K562 (cell line): Measurements from ENCODE around the gene STX12. TPM values are rescaled to one million over a fixed set of nuclear protein-coding genes. Genes with fewer than 3 reads are reported as not detected.

ENCODE experiments used
- ATAC-seq: fragments of 200-7000 bp; cut with Tn5 transposase; 3 replicates; pipeline ENCODE4 v1.9.1; 2020; ENCODE audit warnings: moderate library complexity
- BruUV-seq: library from RNA; stranded (reverse); fragments of 400-500 nt; replicated peaks from 2 replicates; lab custom pipeline; 2021; lab: Mats Ljungman, UMichigan
- CTCF ChIA-PET: fragments of 300-600 bp; formaldehyde crosslinking; extraction: SDS; loops from one replicate; lab custom pipeline; 2021; ENCODE audit warnings: low intra/inter-chr PET ratio; lab: Yijun Ruan, JAX
- POLR2A ChIA-PET: fragments of 300-600, 350-650 bp; sonication (Branson Sonifier 250); formaldehyde crosslinking; extraction: SDS; loops from one replicate; lab custom pipeline; 2021; ENCODE audit warnings: antibody characterized with exemption, inconsistent platforms; lab: Yijun Ruan, JAX
- DNase-seq, 4 experiments: peaks; one replicate each; pipeline versions ENCODE4 v3.0.0 to v3.0.0-alpha.2; 2011 to 2018; ENCODE audit warnings: low spot score in 3 of 4, mixed read lengths in 3 of 4; ENCODE audit errors: extremely low read depth in 1 of 4
- FAIRE-seq: peaks from 2 replicates; lab custom pipeline; 2011; peaks lifted over from hg19 to GRCh38; lab: Jason Lieb, UNC
- H2AFZ ChIP-seq: 2 replicates; pipeline ENCODE4 v1.6.0; 2011; ENCODE audit warnings: low read depth, low read length, control low read depth, inconsistent platforms
- H3K27ac ChIP-seq: fragments of 200-600 bp; 3 replicates; pipeline ENCODE4 v1.8.0; 2011; ENCODE audit warnings: low read depth, mild to moderate bottlenecking, control low read depth, inconsistent platforms, low read length, moderate library complexity, mixed read lengths; ENCODE audit errors: extremely low read depth
- H3K27me3 ChIP-seq, 2 experiments: fragments of 300-600 bp in 1 of 2; 2 replicates in 1 of 2; 3 replicates in 1 of 2; pipeline versions ENCODE4 v1.6.0 to v1.8.0; 2011; ENCODE audit warnings: inconsistent platforms in 2 of 2, low read length in 2 of 2, mild to moderate bottlenecking in 1 of 2, mixed read lengths in 1 of 2, moderate library complexity in 1 of 2; ENCODE audit not compliant: control insufficient read depth in 2 of 2, insufficient read depth in 2 of 2
- H3K36me3 ChIP-seq: fragments of 300-600 bp; 3 replicates; pipeline ENCODE4 v1.8.0; 2011; ENCODE audit warnings: mild to moderate bottlenecking, low read length, inconsistent platforms; ENCODE audit not compliant: control insufficient read depth, insufficient read depth
- H3K4me1 ChIP-seq, 2 experiments: fragments of 200-600 bp in 1 of 2; replicated peaks in 1 of 2; 2 replicates in 1 of 2; 3 replicates in 1 of 2; pipeline versions ENCODE4 v1.5.1 to v1.8.0; 2011; ENCODE audit warnings: inconsistent platforms in 2 of 2, low read length in 2 of 2, mild to moderate bottlenecking in 1 of 2, mixed read lengths in 1 of 2, moderate library complexity in 1 of 2; ENCODE audit not compliant: control insufficient read depth in 2 of 2, insufficient read depth in 2 of 2
- H3K4me2 ChIP-seq: 2 replicates; pipeline ENCODE4 v1.6.1; 2011; ENCODE audit warnings: low read length, control low read depth, inconsistent platforms, mixed read lengths; ENCODE audit not compliant: insufficient read depth
- H3K4me3 ChIP-seq: fragments of 200-600 bp; sonication (generic), shearing (Covaris generic); 2 replicates; pipeline ENCODE4 v1.5.1; 2016; ENCODE audit warnings: control low read depth, inconsistent platforms
- H3K79me2 ChIP-seq: fragments of 200-600 bp; 3 replicates; pipeline ENCODE4 v1.8.0; 2011; ENCODE audit warnings: low read length, inconsistent platforms; ENCODE audit not compliant: control insufficient read depth, insufficient read depth
- H3K9ac ChIP-seq, 2 experiments: 2 replicates each; pipeline versions ENCODE4 v1.6.0 to v1.6.1; 2011; ENCODE audit warnings: low read depth in 2 of 2, low read length in 2 of 2, control low read depth in 1 of 2, inconsistent platforms in 1 of 2, mild to moderate bottlenecking in 1 of 2, mixed read lengths in 1 of 2; ENCODE audit not compliant: insufficient read depth in 1 of 2
- H3K9me1 ChIP-seq: one replicate; pipeline ENCODE4 v1.6.0; 2011; ENCODE audit warnings: inconsistent platforms, mild to moderate bottlenecking, low read length, moderate library complexity; ENCODE audit not compliant: control insufficient read depth, insufficient read depth
- H3K9me3 ChIP-seq: replicated peaks from 2 replicates; pipeline ENCODE4 v1.5.1; 2011; ENCODE audit warnings: low read depth, low read length, inconsistent platforms; ENCODE audit not compliant: control insufficient read depth, insufficient read depth
- H4K20me1 ChIP-seq: replicated peaks from 2 replicates; pipeline ENCODE4 v1.6.1; 2011; ENCODE audit warnings: low read length, inconsistent platforms, mixed read lengths; ENCODE audit not compliant: control insufficient read depth, insufficient read depth
- BRF1 ChIP-seq: IDR thresholded peaks from 3 replicates; pipeline ENCODE4 v1.6.1; 2011; ENCODE audit warnings: borderline replicate concordance, mild to moderate bottlenecking; ENCODE audit not compliant: insufficient read length; ENCODE audit errors: extremely low read depth
- EP400 ChIP-seq: fragments of 450-650 bp; IDR thresholded peaks from 2 replicates; pipeline ENCODE4 v1.6.1; 2017; ENCODE audit warnings: antibody characterized with exemption, mild to moderate bottlenecking, moderate library complexity
- FOXA3 ChIP-seq, 2 experiments: fragments of 450-650 bp in 1 of 2; sonication (generic) in 1 of 2; formaldehyde crosslinking; IDR thresholded peaks in 1 of 2; conservative IDR thresholded peaks in 1 of 2; 2 replicates each; pipeline versions ENCODE4 v1.4.0 to v1.8.0; 2020 to 2022; ENCODE audit warnings: mild to moderate bottlenecking in 2 of 2, missing genetic modification reagents in 1 of 2
- FOXK2 ChIP-seq, 2 experiments: fragments of 450-650 bp; IDR thresholded peaks in 1 of 2; conservative IDR thresholded peaks in 1 of 2; 2 replicates each; pipeline ENCODE4 v1.6.1; 2016; ENCODE audit warnings: low read depth in 2 of 2, mild to moderate bottlenecking in 1 of 2
- HNRNPH1 ChIP-seq: fragments of 200-400 bp; formaldehyde crosslinking; optimal IDR thresholded peaks from 2 replicates; pipeline ENCODE3; 2017; ENCODE audit warnings: low read depth, mild to moderate bottlenecking, low read length, moderate library complexity
- MTA1 ChIP-seq: fragments of 450-650 bp; IDR thresholded peaks from 2 replicates; pipeline ENCODE4 v1.6.1; 2017; ENCODE audit warnings: borderline replicate concordance
- NFRKB ChIP-seq: fragments of 450-650 bp; IDR thresholded peaks from 2 replicates; pipeline ENCODE4 v1.6.1; 2016; ENCODE audit warnings: low read depth
- PHTF2 ChIP-seq: fragments of 250-450 bp; sonication (Bioruptor Pico); IDR thresholded peaks from 2 replicates; pipeline ENCODE4 v1.5.0; 2021; ENCODE audit warnings: mild to moderate bottlenecking
- PYGO2 ChIP-seq: fragments of 450-650 bp; IDR thresholded peaks from 2 replicates; pipeline ENCODE4 v1.6.1; 2016; ENCODE audit warnings: mild to moderate bottlenecking, missing genetic modification characterization, moderate library complexity, missing compliant biosample characterization
- RBFOX2 ChIP-seq: fragments of 200-400 bp; formaldehyde crosslinking; IDR thresholded peaks from 2 replicates; pipeline ENCODE4 v1.6.1; 2017; ENCODE audit warnings: low read depth, mild to moderate bottlenecking, low read length, moderate library complexity
- RBM25 ChIP-seq: fragments of 200-400 bp; formaldehyde crosslinking; IDR thresholded peaks from 2 replicates; pipeline ENCODE4 v1.6.1; 2018; ENCODE audit warnings: low read length, low read depth, moderate library complexity; ENCODE audit not compliant: severe bottlenecking
- SRF ChIP-seq, 2 experiments: fragments of 250-450, 450-650 bp in 1 of 2; sonication (Bioruptor Pico) in 1 of 2; sonication (generic) in 1 of 2; formaldehyde crosslinking; IDR thresholded peaks; 2 replicates each; pipeline versions ENCODE4 v1.5.0 to v1.5.1; 2020 to 2022; ENCODE audit warnings: mild to moderate bottlenecking in 1 of 2, missing genetic modification reagents in 1 of 2
- ZNF395 ChIP-seq: fragments of 200-800 bp; sonication (Bioruptor generic); IDR thresholded peaks from 2 replicates; pipeline ENCODE4 v1.6.1; 2017; ENCODE audit warnings: missing genetic modification characterization, missing compliant biosample characterization
- ZNF589 ChIP-seq: fragments of 200-800 bp; sonication (Bioruptor generic); IDR thresholded peaks from 2 replicates; pipeline ENCODE4 v1.6.1; 2016; ENCODE audit warnings: low read depth, missing genetic modification characterization, missing compliant biosample characterization
- WGBS: fragments of 100-300 bp; shearing (Covaris generic); methylation state at CpG from one replicate; pipeline ENCODE4 v1.1.6; 2016; ENCODE audit warnings: low coverage, mixed read lengths; ENCODE audit not compliant: insufficient coverage; ENCODE audit errors: missing lambda C conversion rate; 5-methylcytosine and 5-hydroxymethylcytosine counted together
- in situ Hi-C: fragments of 300-500 bp; cut with MboI; formaldehyde crosslinking; loops from 4 replicates; pipeline ENCODE4 v1.15.0; 2018; ENCODE audit warnings: inconsistent platforms, mixed read lengths
- intact Hi-C: fragments of 100-400 bp; cut with micrococcal nuclease; formaldehyde crosslinking; loops from 2 replicates; pipeline ENCODE4 v1.14.2; 2022
- polyA plus RNA-seq, 8 experiments: library from polyadenylated mRNA; depleted of rRNA in 4 of 8; stranded (reverse) in 5 of 8; unstranded in 3 of 8; fragments of >200 nt; fragmentation: Nextera tagmentation in 2 of 8; fragmentation: Illumina TruSeq in 1 of 8; extraction: Ambion mirVana in 2 of 8; extraction: Trizol in 1 of 8; gene quantifications; 2 replicates each; pipeline versions ENCODE4 v1.2.1 to v1.2.3, GENCODE V29; 2011 to 2014; ENCODE audit warnings: inconsistent platforms in 1 of 8, missing spikeins in 1 of 8
- total RNA-seq, 7 experiments: library from RNA; depleted of rRNA in 6 of 7; stranded (reverse); fragments of >200 nt in 6 of 7; fragmentation: Illumina TruSeq in 2 of 7; extraction: Trizol in 2 of 7; gene quantifications; 2 replicates each; pipeline versions ENCODE4 v1.2.1 to v1.2.3, GENCODE V29; 2011 to 2021; ENCODE audit warnings: low replicate concordance in 1 of 7
- TF ChIP-seq, protein P1 (sequence below): sonication (generic); formaldehyde crosslinking; IDR thresholded peaks from 2 replicates; pipeline ENCODE4 v1.8.0; 2023; ENCODE audit warnings: mild to moderate bottlenecking, missing genetic modification reagents

The STX12 gene
- total and polyA plus RNA-seq, 9 of the 15 experiments (the other 6 are each of a cell fraction or from before 2014, with no cell fraction given) = 16.9 to 31.3 (median 25.7) TPM

DNA sequence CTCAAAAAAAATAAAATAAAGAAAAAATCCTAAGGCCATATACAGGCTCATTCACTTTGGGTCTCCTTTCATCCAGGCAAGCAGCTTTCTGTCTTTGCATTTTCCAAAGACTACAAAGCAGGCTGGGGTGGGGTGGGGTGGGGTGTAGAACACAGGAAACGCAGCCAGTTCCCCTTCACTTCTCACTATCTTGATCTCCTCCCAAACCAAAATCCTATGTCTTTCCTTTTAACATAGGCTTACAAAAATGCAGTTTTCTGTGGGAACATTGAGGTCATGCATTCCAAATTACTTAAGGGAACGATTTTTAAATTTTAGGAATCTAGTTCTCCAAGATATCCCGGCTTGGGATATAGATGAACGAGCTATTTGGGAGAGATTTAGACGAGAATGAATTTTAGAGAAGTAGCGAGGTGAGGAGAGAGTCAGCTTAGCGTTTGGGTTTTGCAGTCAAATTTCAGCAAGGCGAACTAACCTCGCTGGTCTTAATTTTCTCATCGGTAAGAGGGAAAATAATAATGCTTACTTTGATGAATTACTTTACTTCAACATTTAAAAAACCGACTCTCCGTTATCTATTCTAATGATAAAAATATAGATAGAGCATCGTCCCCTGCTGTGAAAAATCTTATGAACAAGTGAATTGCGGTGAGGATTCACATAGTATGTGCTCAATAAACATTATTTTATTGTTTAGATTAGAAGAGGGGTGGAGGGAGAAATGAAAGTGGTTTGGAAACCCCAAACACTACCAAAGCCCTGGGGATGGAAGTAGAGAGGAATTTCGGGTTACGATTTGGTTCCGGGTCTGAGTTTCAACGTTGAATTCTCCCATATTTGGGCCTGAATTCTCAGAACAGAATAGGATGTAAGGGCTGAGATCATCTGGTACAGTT, 735 bp upstream of the STX12 start (continued):
- TF ChIP-seq SRF (CRISPR knock-in tag; IDR thresholded peaks at IDR 0.05) (0 out of 4 replicates have a peak, but pooled peaks of 1 of the 2 experiments have one; percentile 42), PHTF2 (CRISPR knock-in tag) (no peak), EP400 (0 out of 2 replicates have a peak, but pooled peaks have one; percentile 1), ZNF589 (CRISPR knock-in tag) (0 out of 2 replicates have a peak, but pooled peaks have one; percentile 8), PYGO2 (tag) (0 out of 2 replicates have a peak, but pooled peaks have one; percentile 29), RBM25 (peak; percentile 16), MTA1 (no peak), BRF1 (no peak)

DNA sequence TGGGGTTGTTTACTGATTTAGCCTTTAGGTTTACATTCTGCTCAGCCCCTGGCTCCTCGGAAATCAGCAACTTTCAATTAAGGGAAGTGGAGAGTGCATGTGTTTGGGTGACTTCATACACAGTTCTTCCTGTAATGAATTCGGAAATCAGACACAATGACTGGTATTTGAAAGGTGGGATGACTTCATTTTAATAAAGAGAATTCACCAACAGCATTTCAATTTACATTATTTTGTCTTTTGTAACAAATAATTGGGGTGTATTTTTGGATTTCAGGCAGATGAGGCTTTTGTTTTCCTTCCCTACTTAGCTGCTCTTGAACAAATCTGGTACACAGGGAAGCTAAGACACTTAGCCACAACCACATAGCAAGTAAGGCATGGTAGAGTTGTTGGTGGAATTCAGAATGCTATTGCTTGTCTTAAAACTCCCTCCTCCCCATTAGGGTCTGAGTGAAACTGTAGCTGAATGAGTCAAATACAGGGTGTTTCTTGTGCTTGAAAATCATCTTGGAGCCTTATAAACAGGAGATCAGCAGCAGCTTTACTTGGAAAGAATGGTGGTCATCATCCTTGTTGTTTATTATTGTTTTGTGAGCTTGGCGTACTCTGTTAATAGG, 917 bp downstream of the STX12 start:
- peak overlapping the region; percentile 99 for H3K4me2 ChIP-seq
- ATAC-seq (peak; percentile 18), FAIRE-seq (peak; percentile 54), DNase-seq (peak in 1 of 4 experiments; percentile 14)
- H3K9ac ChIP-seq = peak overlapping the region; percentile 74 to 98
- peaks cover 14% of the 10 kb centered on the region in 2 experiments; a peak in 4 of 5 replicates for H3K4me1 ChIP-seq
- H3K27me3 ChIP-seq = no peaks in the 10 kb centered on the region
- H3K79me2 ChIP-seq = peaks cover 40% of the 10 kb centered on the region
- H3K36me3 ChIP-seq = peaks cover 9% of the 10 kb centered on the region; the same call in 1 of the 3 replicates
- intact Hi-C loops = loop anchor here (5.0 kb wide), 1 partner anchor 58 kb away; the partner anchor contains the start of gene PPP1R8
- CTCF ChIA-PET = no interaction called here
- no peaks in the 10 kb centered on the region for H3K9me3 ChIP-seq
- POLR2A ChIA-PET = interaction anchor here (1.0 to 3.2 kb wide), 10 partner anchors 8 to 286 kb away, joined by 4 to 25 read pairs (median 6); partner anchors contain the start of genes FAM76A and PPP1R8
- no TSS peak for BruUV-seq
- H3K27ac ChIP-seq = peak overlapping the region; percentile 63
- peak overlapping the region; percentile 87 for H3K4me3 ChIP-seq
- 15% methylated on average over 3 of the region's 3 CpGs for WGBS
- in situ Hi-C loops = no loop called here
- H3K9me1 ChIP-seq = no peaks in the 10 kb centered on the region
- no peaks in the 10 kb centered on the region for H4K20me1 ChIP-seq
- H2AFZ ChIP-seq = peak overlapping the region; percentile 88
- TF ChIP-seq FOXK2 (conservative IDR thresholded peaks at IDR 0.05 in 1 of 2, IDR thresholded peaks at IDR 0.05 in 1 of 2; ENCODE audit: low read depth in 2 of 2) = 0 out of 4 replicates have a peak, but pooled peaks of 1 of the 2 experiments have one; percentile 5
- TF ChIP-seq FOXA3 (CRISPR knock-in tag; conservative IDR thresholded peaks at IDR 0.05 in 1 of 2, IDR thresholded peaks at IDR 0.05 in 1 of 2) = no peak; a peak in 1 of 4 replicates
- TF ChIP-seq, protein P1, sequence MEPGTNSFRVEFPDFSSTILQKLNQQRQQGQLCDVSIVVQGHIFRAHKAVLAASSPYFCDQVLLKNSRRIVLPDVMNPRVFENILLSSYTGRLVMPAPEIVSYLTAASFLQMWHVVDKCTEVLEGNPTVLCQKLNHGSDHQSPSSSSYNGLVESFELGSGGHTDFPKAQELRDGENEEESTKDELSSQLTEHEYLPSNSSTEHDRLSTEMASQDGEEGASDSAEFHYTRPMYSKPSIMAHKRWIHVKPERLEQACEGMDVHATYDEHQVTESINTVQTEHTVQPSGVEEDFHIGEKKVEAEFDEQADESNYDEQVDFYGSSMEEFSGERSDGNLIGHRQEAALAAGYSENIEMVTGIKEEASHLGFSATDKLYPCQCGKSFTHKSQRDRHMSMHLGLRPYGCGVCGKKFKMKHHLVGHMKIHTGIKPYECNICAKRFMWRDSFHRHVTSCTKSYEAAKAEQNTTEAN (CRISPR knock-in tag) = peak; percentile 49; the same call in 1 of the 2 replicates
- TF ChIP-seq ZNF395 (CRISPR knock-in tag) = 0 out of 2 replicates have a peak, but pooled peaks have one; percentile 33
- TF ChIP-seq RBFOX2 = no peak
- TF ChIP-seq HNRNPH1 = no peak
- TF ChIP-seq NFRKB = no peak
